HG03342 (cell line): Measurements from ENCODE around the gene NAGS.
"Not testable (repeated sequence)": the region's sequence is repeated elsewhere in the genome, so short reads cannot be mapped to it uniquely, and the experiment has no call there.

Experiments
- ATAC-seq: cut with Tn5 transposase; IDR thresholded peaks from one replicate; pipeline ENCODE4 v1.9.1; 2021; ENCODE audit warnings: mild to moderate bottlenecking, moderate library complexity; ENCODE audit not compliant: unreplicated experiment

The NAGS gene

GRCh38 chr17:44038604-44039011 lies 34.2 kb downstream of the NAGS start:
- ATAC-seq, result no peak

GRCh38 chr17:44039829-44040635 lies 35.6 kb downstream of the NAGS start:
- no peak for ATAC-seq

GRCh38 chr17:44043272-44043696 lies 38.9 kb downstream of the NAGS start:
- ATAC-seq, result no peak

- no peak for ATAC-seq
Observed at GRCh38 chr17:44044071-44044470, 39.6 kb downstream of the NAGS start.

DNA sequence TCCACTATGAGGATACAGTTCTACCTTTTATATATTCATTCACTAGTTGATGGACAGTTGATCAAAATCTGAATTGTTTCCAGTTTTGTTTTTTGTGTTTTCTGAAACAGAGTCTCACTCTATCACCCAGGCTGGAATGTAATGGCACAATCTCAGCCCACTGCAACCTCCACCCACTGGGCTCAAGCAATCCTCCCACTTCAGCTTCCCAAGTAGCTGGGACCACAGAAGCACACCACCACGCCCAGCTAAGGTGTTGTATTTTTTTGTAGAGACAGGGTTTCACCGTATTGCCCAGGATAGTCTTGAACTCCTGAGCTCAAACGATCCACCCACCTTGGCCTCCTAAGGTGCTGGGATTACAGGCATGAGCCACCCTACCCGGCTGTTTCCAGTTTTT lies 41.1 kb downstream of the NAGS start:
- no peak for ATAC-seq

GRCh38 chr17:44046893-44047292 lies 42.5 kb downstream of the NAGS start:
- not testable (repeated sequence) for ATAC-seq

DNA sequence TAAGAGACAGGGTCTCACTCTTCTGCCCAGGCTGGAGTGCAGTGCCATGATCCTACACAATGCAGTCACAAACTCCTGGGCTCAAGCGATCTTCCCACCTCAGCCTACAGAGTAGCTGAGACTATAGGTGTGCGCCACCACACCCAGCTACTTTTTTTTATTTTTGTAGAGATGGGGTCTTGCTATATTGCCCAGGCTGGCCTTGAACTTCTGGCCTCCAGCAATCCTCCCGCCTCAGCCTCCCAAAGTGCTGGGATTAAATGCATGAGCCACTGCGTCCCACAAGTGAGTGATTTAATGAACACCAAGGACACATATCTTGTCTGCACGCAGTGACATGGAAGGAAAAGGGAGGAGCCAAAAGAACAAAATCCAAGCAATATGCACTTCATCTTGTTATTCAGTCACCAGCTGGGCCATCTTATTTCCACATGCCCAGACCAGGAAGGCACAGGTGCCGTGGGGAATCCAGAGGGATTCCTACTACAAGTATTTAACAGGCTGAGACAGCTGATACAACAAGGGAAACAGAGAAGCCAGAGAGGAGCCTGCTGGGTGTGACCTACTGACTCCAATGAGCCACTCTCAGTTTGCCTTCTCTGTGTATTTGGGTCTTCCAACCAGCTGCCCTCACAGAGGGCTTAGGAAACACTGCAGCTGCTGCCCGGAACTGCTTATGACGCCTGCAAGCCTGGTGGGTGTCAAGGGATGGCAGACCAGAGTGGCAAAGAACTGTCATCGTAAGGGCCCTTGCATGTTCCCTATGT lies 45.1 kb downstream of the NAGS start:
- no peak for ATAC-seq

DNA sequence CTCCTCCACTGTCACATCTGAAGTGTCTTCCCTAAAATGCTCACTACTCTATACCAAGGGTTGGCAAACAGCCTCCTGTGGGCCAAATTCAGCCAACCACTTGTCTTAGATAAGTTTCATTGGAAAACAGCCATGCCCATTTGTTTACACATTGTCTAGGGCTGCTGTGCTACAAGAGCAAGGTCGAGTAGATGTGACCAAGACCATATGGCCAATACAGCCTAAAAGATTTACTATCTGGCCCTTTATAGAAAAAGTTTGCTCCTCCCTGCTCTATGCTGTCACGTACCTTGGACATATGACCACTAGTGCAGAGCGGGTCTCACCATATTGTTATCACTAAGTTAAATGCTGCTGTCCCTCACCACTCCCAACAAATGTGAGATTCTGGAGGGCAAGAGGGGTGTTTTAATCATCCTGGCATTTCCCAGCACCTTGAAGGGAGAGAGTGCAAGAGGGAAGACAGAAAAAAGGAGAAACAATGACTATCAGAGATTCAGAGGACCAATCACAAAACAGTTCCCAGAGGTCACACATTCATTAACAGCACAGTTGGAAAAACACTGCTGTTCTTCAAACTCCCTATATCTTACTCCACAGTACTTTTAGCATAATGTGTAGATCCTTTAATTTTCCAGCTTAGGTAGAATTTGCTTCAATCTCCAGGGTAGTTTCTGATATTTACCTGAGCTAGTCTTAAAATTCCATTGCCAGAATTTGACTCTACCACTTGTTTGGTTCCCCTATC lies 48.9 kb downstream of the NAGS start:
- ATAC-seq, result no peak
